HG03432 (cell line): Measurements from ENCODE around the gene HLCS.

Source experiments
- ATAC-seq: cut with Tn5 transposase; IDR thresholded peaks from one replicate; pipeline ENCODE4 v1.9.1; 2021; ENCODE audit warnings: mild to moderate bottlenecking, moderate library complexity; ENCODE audit not compliant: unreplicated experiment

HLCS gene

GRCh38 chr21:36916718-36917117, 49.8 kb downstream of the HLCS start:
- no peak for ATAC-seq

- no peak for ATAC-seq
These were observed 50.7 kb downstream of the HLCS start for GRCh38 chr21:36915696-36916245.

- ATAC-seq = no peak
These were observed 51.3 kb downstream of the HLCS start for GRCh38 chr21:36915014-36915695.

GRCh38 chr21:36914244-36915013, 52.0 kb downstream of the HLCS start:
- ATAC-seq = no peak

GRCh38 chr21:36913247-36914169, 53.0 kb downstream of the HLCS start:
- no peak for ATAC-seq

GRCh38 chr21:36910581-36911307, 55.7 kb downstream of the HLCS start:
- ATAC-seq = no peak

- no peak for ATAC-seq
These were observed 56.4 kb downstream of the HLCS start for GRCh38 chr21:36909901-36910561.

GRCh38 chr21:36909423-36909822, 57.0 kb downstream of the HLCS start:
- ATAC-seq = no peak

GRCh38 chr21:36908260-36908908, 58.1 kb downstream of the HLCS start:
- no peak for ATAC-seq

GRCh38 chr21:36904093-36904666, 62.3 kb downstream of the HLCS start:
- ATAC-seq = no peak

- ATAC-seq = no peak
These were observed 63.7 kb downstream of the HLCS start for GRCh38 chr21:36902793-36903192.

- no peak for ATAC-seq
These were observed 64.1 kb downstream of the HLCS start for GRCh38 chr21:36902331-36902730.

- no peak for ATAC-seq
These were observed 64.9 kb downstream of the HLCS start for GRCh38 chr21:36901575-36901974.

- ATAC-seq = no peak
These were observed 72.9 kb downstream of the HLCS start for GRCh38 chr21:36893581-36893980.

GRCh38 chr21:36892201-36892600, 74.3 kb downstream of the HLCS start:
- no peak for ATAC-seq

- no peak for ATAC-seq
These were observed 74.8 kb downstream of the HLCS start for GRCh38 chr21:36891692-36892091.

- ATAC-seq = no peak
These were observed 75.3 kb downstream of the HLCS start for GRCh38 chr21:36891121-36891520.

- ATAC-seq = no peak
These were observed 76.4 kb downstream of the HLCS start for GRCh38 chr21:36890086-36890485.

GRCh38 chr21:36889401-36889800, 77.1 kb downstream of the HLCS start:
- ATAC-seq = no peak
